Glomerular visceral epithelial cell (primary cell): ENCODE measurements around the gene ALG2.
"Not testable (repeated sequence)": the region's sequence is repeated elsewhere in the genome, so short reads cannot be mapped to it uniquely, and the experiment has no call there.

Experiments used
- DNase-seq: peaks from one replicate; pipeline ENCODE4 v3.0.0-alpha.2; 2016; ENCODE audit errors: extremely low spot score

The ALG2 gene

GRCh38 chr9:99238331-99238730 lies 16.6 kb upstream of the ALG2 start:
- no peak for DNase-seq

DNA sequence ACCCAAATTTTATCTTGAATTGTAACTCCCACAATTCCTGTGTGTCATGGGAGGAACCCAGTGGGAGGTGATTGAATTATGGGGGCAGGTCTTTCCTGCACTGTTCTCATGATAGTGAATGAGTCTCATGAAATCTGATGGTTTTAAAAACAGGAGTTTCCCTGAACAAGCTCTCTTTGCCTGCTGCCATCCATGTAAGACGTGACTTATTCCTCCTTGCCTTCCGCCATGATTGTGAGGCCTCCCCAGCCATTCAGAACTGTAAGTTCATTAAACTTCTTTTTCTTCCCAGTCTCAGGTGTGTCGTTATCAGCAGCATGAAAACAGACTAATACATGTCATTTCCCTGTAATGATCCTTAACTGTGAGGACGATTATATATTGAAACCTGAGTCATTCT lies 16.1 kb upstream of the ALG2 start:
- not testable (repeated sequence) for DNase-seq

DNA sequence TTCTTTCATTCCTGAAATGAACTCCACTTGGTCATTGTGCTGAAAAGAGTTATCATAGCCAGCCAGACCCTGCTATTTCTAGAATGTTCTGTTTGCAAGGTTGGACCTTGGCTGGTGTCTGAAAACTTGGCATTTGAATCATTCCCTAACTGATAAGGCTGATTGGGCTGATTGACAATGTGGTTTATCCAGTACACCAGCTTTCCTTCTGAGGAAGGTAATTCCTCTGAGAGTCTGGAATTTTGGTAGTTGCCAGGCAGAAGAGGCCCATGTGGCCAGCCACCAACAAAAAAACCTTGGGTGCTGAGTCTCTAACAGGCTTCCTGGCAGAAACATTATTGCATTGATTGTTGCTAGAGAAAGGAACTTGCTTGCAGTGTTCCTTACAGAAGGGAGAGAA lies 15.6 kb upstream of the ALG2 start:
- no peak for DNase-seq

DNA sequence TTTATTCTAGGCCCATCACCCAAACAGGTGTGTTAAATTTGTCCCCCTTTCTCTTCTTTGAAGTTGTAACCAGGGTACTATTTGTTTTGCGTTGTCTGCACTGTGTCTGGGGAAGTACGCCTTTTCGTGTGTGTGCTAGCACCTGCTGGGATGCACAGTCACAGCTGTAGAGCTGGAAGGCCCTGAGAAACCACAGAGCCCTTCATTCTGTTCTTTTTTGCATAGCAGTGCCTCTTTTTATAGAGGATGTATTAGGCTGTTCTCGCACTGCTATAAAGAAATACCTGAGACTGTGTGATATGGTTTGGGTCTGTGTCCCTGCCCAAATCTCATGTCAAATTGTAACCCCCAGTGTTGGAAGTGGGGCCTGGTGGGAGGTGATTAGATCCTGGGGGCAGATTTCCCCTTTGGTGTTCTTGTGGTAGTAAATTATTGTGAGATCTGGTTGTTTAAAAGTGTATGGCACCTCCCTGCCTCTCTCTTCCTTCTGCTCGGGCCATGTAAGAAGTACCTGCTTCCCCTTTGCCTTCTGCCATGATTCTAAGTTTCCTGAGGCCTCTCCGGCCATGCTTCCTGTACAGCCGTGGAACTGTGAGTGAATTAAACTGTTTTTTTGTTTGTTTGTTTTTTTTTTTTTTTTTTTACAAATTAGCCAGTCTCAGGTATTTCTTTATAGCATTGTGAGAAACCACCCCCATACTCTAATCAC lies 14.3 kb upstream of the ALG2 start:
- no peak for DNase-seq

- DNase-seq: no peak
Observed at GRCh38 chr9:99235069-99235468, 13.3 kb upstream of the ALG2 start.

GRCh38 chr9:99234618-99235017 lies 12.9 kb upstream of the ALG2 start:
- DNase-seq: no peak

DNA sequence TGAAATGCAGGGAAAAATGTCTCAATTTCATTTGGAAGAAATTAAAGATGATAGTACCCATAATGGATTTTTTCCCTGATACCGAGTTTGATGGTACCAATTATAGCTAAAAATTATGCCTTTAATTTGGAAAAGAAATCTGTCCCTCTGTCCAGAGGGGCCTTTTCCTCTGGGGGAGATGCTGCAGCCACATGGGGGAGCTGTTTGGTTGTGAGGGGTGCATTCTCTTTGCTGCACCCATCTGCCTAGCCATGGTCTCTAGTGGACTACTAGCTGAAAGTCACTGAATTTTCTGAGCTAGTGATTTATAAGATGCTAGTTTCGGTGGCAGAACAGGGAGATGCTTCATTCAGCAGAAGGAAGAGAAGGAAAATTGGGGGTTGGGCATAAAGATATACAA lies 10.0 kb upstream of the ALG2 start:
- peak; percentile 26 for DNase-seq

DNA sequence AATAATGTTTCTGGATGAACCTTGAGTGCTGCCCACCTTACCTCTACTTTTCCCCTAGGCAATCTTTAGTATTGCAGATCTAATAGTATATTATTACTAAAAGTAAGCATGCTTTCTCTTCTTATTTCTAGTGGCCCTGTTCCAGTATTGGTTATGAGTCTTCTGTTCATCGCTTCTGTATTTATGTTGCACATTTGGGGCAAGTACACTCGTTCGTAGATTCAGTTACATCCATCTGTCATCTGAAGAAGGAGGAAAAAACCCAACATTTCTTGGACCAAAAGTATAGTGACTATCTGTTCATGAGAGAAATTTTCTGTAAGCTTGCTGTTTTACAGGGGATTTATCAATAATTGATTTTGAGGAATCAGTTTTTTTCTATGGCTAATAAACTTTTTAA lies 8.5 kb upstream of the ALG2 start:
- no peak for DNase-seq

DNA sequence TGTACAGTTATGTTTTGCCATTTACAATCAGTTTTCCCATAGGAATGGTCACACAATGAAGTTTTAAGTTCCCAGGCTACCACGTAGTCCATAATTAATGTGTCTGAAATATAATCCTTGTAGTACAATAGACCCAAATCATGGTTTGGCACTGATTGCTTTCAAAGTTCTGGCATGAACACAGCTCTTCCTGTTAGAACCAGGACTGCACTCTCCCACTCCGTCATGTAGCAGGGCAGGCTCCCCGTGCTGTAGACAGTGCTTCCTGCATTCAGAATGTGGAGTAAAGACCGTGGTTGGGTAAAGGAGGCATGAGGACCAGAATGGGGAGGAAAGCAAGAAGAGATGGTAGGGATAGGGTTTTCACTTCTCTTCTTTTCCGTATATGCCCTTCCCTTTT lies 4.3 kb upstream of the ALG2 start:
- DNase-seq: no peak

DNA sequence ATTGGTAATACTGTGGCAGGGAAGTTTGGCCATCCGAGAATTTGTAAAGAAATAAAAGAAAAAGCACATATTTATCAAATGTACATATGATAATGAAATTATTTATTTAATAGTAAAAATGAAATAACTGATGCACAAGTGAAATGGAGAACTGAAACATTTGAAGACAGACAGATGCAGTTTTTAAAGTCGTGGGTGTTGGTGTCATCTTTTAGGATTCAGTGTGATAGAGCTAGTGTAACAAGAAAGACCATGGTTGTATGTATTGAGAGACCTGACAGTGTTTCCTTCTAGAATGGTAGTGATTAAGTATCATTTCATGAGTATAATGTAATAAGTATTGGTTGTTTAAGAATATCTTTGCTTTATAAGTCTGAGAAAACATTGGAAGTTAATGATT lies 2.7 kb upstream of the ALG2 start:
- DNase-seq: no peak

- DNase-seq: peak; percentile 3
Observed at GRCh38 chr9:99222416-99223270, 901 bp upstream of the ALG2 start.

DNA sequence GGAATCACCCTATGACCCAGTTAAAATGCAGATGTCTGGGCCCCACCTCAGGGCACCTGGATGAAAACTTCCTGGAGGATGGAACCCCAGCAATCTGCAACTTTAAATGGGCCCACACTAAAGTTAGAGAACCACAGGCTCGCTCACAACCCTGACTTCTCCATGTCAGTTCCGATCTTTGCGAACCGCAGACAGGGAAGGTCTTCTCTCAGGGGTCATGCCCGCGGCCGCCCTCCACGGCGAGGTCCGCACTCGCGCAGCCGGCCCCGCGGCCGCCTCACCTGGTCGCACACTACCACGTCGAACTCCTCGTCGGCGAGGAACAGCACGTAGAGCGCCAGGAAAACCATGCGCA lies 499 bp downstream of the ALG2 start:
- no peak for DNase-seq

GRCh38 chr9:99220011-99220410 lies 1.7 kb downstream of the ALG2 start:
- no peak for DNase-seq

DNA sequence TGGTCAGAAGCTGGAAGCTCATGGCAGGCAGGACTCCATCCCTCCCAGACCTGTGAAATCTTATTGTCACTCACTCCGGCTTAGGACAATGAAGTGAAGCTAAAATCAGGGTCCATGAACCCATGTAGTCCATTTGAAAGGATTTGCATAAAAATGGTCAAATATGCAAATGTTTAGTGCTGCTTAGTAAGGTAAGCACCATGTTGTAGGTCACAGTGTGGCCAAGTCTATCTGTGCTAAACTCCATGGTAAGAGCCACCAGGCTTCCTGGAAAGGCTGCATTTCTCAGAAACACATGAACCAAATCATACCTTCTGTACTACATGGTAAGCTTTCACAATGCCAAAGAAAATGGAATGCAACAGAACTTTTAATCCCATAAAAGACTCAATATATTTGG lies 5.7 kb downstream of the ALG2 start:
- DNase-seq: no peak

- no peak for DNase-seq
Observed at GRCh38 chr9:99213197-99213596, 8.5 kb downstream of the ALG2 start.

GRCh38 chr9:99211746-99212145 lies 10.0 kb downstream of the ALG2 start:
- DNase-seq: no peak

DNA sequence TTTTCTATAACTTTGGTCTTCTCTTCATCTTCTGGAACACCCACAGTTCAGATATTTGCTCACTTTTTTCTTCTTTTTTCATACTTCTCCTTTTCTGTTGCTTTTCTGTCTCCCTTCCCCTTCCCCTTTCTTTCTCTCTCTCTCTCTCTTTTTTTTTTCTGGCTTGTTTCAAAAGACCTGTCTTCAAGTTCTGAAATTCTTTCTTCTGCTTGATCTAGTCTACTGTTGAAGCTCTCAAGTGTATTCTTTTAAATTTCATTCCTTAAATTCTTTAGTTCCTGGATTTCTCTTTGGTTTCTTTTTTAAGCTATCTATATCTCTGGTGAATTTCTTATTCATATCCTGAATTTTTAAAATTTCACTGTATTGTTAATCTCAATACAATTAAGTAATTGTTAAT lies 11.2 kb downstream of the ALG2 start:
- DNase-seq: no peak

GRCh38 chr9:99201603-99202002 lies 20.1 kb downstream of the ALG2 start:
- DNase-seq: no peak

- DNase-seq: no peak
Observed at GRCh38 chr9:99199938-99200539, 21.7 kb downstream of the ALG2 start.

GRCh38 chr9:99197987-99198386 lies 23.8 kb downstream of the ALG2 start:
- no peak for DNase-seq

- DNase-seq: no peak
Observed at GRCh38 chr9:99197124-99197630, 24.6 kb downstream of the ALG2 start.

- DNase-seq: not testable (repeated sequence)
Observed at GRCh38 chr9:99196484-99196883, 25.3 kb downstream of the ALG2 start.

DNA sequence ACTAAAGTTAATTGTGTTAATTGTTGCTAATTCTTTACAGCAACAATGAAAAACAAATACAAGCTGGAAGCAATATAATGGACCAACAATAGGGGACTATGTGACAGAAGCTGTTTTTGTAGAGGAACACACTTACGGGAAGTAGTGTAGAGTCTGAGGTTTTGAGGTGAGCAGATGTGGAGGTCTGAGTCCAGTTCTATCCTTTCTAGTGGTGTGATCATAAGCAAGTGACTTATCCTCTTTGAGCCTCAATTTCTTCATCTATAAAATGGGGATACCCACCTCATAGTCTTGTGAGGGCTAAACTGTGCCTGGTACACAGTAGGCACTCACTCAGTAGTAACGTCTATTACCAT lies 28.3 kb downstream of the ALG2 start:
- DNase-seq: no peak
